Kidney epithelial cell (primary cell): ENCODE measurements around the gene RAPGEF3. TPM values are rescaled to one million over a fixed set of nuclear protein-coding genes. Genes with fewer than 3 reads are reported as not detected.

Experiments used
- DNase-seq: peaks from one replicate; pipeline ENCODE4 v3.0.0-alpha.2; 2010; ENCODE audit warnings: low read depth
- H3K27me3 ChIP-seq: 2 replicates; pipeline ENCODE4 v1.6.0; 2011; ENCODE audit warnings: low read length; ENCODE audit not compliant: control insufficient read depth, insufficient read depth
- H3K36me3 ChIP-seq: 2 replicates; pipeline ENCODE4 v1.5.1; 2011; ENCODE audit warnings: low read length; ENCODE audit not compliant: control insufficient read depth, insufficient read depth
- H3K4me3 ChIP-seq: 2 replicates; pipeline ENCODE4 v1.5.1; 2011; ENCODE audit warnings: low read depth, mild to moderate bottlenecking, control low read depth, low read length
- CTCF ChIP-seq: IDR thresholded peaks from 2 replicates; pipeline ENCODE4 v1.5.1; 2011; ENCODE audit warnings: mild to moderate bottlenecking, moderate library complexity, low read length, control low read depth, inconsistent platforms; ENCODE audit not compliant: insufficient read depth, poor library complexity, severe bottlenecking
- total RNA-seq: library from RNA; depleted of rRNA; stranded (reverse); fragments of >200 nt; gene quantifications from 2 replicates; pipeline ENCODE4 v1.2.3, GENCODE V29; 2015

RAPGEF3 gene
- total RNA-seq, 1 donor from 2014 or later: 14.3 TPM

DNA sequence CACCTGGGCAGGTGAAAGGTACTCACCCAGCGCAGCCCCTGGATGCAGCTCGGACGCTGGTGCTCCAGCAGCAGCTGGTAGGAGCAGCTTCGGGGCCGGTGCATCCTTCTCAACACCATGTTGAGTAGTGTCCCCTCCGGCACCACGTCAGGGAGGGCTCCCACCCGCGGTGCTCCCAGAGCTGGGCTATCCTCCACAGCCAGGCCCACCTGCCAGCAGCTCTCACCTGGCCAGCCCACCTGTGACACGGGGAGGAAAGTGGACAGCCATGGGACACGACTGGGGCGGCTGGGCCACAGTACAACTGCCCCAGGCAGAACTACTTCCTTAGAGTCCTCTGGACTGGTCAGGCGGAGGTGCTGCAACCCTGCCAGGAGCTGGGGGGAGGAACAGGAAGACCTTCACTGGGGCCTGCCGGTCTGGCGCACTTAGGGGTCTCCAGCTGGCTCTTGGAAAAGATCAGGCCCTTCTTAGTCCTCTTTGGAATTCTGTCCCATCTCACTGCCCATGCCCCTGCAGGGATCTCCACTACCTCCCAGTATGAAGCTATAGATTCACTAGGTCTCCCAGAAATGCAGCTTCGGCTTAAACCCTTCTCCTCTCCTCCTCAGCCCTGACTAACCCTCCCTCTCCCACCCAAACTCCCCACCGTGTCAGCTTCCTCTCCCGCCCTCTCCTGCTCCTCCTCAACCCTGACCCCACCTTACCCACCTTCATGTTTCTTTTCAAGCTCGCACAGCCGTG lies 668 bp downstream of the RAPGEF3 start:
- TF ChIP-seq CTCF: no peak
- H3K36me3 ChIP-seq: no peaks in the 10 kb centered on the region
- peak overlapping the region; percentile 42 for H3K4me3 ChIP-seq
- no peaks in the 10 kb centered on the region for H3K27me3 ChIP-seq
- DNase-seq: no peak

DNA sequence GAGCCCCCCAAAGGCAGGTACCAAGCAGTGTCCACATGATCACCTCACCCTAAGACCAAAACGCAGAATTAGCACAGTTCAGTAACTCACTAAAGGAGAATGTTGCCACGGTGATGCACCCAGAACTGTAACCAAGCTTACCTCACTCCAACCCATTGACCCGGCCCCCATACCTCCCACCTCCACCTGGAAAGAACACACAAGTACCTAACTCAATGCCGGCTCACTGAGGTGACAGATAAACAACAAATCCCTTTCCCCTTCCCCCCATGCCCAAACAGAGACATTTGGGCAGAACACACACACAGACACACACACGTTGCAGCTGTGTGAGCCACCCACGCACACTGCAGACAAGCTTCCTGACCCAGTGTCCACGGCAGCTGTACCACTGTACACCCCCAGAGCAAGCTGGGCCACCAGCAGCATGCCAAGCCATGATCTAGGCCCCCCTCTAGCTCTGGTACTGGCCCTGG lies 1.3 kb downstream of the RAPGEF3 start:
- no peak for DNase-seq
- H3K4me3 ChIP-seq: peak overlapping the region; percentile 42
- no peak for TF ChIP-seq CTCF
- H3K36me3 ChIP-seq: no peaks in the 10 kb centered on the region
- no peaks in the 10 kb centered on the region for H3K27me3 ChIP-seq

DNA sequence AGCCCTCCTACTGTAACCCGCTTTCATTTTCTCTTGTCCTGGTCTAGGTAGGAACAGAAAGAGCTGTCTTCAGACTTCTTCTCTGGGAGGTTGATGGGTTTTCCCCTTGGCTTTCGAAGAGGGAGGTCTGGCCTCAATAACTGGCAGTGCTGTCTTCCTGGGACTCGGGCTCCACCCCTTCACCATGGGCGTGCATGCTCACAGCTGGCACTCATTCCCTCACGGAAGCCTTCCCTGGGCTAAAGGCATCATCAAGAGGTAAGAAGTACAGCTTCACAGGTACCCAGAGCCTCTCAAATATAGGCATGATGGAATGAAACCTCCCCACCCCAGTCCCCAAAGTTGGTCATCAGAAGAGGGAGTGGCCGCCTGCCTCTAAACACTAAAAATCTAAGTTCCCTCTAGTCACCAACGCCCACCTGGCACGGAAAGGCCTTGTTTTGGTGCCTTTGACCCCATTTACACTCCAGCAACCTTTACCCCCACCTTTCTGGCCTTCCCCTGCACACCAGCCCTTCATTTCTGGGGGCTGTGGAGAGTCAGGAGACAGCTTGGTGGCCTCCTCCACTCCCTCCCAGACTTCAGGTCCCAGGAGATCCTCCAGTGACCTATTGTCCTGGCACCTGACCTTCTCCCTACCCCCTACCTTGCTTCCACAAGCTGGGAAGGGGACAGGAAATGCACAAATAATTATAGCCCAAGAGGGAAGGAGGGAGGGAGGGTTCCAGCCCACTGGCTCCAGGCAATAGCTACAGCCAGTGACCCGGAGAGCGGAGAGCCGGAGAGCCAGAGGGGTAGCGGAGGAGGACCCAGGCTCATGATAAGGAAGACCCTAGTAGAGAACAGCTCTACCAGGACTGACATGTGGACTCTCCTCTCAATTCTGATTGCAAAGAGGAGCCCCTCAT lies 2.8 kb downstream of the RAPGEF3 start:
- Histone ChIP-seq H3K4me3 (no peak overlapping the region), H3K36me3 (no peaks in the 10 kb centered on the region), H3K27me3 (no peaks in the 10 kb centered on the region)
- no peak for TF ChIP-seq CTCF
- DNase-seq: no peak

DNA sequence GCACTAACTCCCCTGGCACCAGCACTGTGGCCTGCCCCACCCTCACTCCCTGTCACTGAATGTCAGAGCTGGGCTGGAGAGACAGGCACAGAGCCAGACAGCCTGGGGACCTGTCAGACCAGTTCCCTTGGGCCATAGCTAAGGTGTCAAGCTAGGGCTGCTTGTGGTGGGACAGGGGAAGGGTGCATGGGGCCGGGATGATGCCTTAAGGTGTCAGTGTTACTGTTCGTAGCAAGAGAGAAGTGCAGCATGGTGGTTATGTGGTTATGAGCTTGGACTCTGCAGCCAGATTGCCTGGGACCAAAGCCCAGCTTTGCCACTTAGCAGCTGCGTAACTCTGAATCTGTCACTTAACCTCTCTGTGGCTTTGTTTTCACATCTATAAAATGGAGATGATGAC lies 3.8 kb downstream of the RAPGEF3 start:
- H3K4me3 ChIP-seq: no peak overlapping the region
- no peak for TF ChIP-seq CTCF
- H3K27me3 ChIP-seq: no peaks in the 10 kb centered on the region
- H3K36me3 ChIP-seq: no peaks in the 10 kb centered on the region
- DNase-seq: no peak

DNA sequence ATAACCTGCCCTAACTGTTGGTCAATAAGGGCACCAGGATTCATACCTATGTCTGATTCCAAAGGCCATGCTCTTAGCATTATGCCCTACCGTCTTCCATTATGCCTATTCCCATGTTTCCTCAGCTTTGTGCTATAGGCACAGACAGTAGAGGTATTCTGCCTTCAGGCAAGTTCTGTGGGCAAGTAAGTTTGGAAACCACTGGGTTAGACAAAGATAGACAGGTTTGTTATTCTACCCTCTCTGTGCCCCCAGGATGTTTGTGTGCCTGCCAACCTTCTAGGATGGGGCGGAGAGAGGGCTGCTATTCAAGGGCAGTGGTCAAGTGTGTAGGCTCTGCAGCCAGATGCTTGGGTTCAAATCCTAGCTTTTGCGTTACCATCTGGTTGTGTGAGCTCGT lies 4.6 kb downstream of the RAPGEF3 start:
- no peaks in the 10 kb centered on the region for H3K36me3 ChIP-seq
- DNase-seq: no peak

More for the DNA sequence above, 4.6 kb downstream of the RAPGEF3 start:
- Histone ChIP-seq H3K27me3 (peaks cover 2% of the 10 kb centered on the region), H3K4me3 (no peak overlapping the region)
- no peak for TF ChIP-seq CTCF
